Measurements from ENCODE around the gene TAB2. TPM values are rescaled to one million over a fixed set of nuclear protein-coding genes. Genes with fewer than 3 reads are reported as not detected.
A peak's percentile ranks its signal among the peaks of the same experiment; 100 is the strongest.
"Not testable (repeated sequence)": the region's sequence is repeated elsewhere in the genome, so short reads cannot be mapped to it uniquely, and the experiment has no call there.

TAB2 gene
- total RNA-seq, 1 donor from 2014 or later: 15.0 TPM

DNA sequence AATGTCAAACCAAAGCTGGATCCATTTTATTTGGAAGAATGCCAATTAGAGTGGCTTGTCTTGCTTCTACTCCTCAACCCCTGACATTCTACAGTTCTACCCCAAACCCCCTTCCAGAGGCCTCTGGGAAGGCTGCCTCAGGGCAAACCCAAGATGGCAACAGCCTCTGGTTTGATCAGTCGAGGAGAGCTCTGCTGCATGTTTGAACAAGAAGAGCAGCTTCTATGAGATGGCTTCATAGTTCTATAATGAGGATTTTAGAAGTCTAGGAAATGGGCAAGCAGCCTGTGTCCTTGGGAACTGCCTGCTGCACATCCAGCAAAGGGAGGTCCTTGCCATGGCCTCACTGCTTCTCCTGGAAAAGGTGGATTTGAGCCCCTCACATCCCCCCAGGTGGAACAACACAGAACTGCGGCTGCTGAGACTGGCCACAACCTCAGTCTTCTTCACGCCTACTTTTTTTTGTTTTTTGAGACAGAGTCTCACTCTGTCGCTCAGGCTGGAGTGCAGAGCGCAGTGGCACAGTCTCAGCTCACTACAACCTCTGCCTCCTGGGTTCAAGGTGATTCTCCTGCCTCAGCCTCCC is 129.4 kb downstream of the TAB2 start:
- DNase-seq: no peak

- DNase-seq: no peak
Observed at GRCh38 chr6:149448821-149449453, 131.4 kb downstream of the TAB2 start.

GRCh38 chr6:149449831-149450678 is 132.5 kb downstream of the TAB2 start:
- no peak for DNase-seq

GRCh38 chr6:149450679-149451375 is 133.3 kb downstream of the TAB2 start:
- DNase-seq: no peak

GRCh38 chr6:149451376-149452036 is 134.0 kb downstream of the TAB2 start:
- DNase-seq: no peak

DNA sequence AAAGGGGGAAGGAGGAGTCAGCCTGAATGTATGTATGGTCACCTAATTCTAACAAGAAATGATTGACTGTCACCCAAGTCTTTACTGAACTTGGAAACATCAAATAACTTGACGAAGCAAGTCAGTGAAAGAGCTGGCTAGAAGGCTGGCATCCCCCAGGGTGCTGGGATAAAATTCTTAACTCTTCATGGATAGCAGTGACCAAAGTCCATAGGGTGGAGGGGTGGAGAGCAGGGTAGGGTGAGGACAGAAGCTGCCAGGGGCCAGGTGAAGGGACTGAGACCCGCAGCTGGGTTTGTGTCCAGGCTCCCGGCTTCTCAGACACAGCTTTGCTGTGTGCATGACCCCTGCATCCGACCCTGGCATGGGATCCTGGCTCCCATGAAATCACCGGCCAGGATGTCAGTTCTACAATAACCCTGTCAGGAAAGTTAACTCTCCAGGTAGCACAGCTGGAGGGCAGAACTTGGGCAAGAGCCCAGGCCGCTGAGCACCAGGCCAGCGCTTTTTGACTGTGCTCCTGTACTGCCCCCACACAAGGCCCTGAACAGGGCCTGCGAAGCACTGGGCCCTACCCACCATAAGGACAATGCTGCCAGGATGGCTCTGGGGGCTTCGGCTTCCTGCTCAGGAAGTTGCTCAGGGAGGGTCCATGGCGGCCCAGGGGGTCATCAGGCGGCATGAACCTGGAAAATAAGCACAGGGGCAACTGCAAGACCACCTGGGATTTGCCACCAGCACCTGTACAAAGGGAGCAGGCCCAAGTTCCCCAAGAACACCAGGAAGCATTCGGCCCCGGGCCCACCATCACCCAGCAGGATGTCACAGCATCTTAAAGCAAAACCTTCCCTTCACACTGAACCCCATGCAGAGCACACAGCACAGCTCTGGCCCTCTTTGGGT is 134.8 kb downstream of the TAB2 start:
- DNase-seq: no peak

DNA sequence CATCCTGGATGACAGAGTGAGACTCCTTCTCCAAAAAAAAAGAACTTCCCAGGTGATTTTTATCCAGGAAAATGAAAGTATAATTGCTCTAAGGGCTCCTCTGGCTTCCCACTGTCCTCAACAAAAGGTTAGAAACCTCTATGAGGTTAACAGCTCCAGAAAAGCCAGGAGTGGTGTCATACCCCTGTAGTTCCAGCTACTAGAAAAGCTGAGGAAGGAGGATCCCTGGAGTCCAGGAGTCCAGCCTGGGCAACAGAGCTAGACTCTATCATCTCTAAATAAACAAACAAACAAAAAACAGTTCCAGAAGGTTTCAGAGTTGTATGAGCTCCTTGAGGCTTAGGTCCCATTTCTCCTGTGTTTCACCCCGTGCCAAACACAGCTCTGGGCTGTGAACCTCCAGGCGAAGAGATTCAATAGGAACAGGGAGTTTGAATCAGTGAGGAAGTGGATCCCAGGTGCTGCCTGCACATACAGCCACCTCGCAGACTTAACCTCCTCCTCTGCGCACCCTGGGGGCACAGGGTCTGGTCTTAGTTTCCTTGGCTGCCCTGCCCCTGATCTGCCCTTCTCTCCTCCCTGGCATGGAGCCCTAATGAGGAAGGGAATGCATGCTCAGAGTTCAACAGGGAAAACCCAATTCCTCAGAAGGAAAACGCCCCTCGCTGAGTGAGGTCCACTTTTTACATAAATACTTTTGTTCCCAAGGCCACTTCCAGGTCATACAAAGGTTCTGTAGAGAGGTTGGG is 136.3 kb downstream of the TAB2 start:
- no peak for DNase-seq

- DNase-seq: peak; percentile 60
Observed at GRCh38 chr6:149454346-149454848, 136.9 kb downstream of the TAB2 start.

- DNase-seq: no peak
Observed at GRCh38 chr6:149455031-149455732, 137.7 kb downstream of the TAB2 start.

DNA sequence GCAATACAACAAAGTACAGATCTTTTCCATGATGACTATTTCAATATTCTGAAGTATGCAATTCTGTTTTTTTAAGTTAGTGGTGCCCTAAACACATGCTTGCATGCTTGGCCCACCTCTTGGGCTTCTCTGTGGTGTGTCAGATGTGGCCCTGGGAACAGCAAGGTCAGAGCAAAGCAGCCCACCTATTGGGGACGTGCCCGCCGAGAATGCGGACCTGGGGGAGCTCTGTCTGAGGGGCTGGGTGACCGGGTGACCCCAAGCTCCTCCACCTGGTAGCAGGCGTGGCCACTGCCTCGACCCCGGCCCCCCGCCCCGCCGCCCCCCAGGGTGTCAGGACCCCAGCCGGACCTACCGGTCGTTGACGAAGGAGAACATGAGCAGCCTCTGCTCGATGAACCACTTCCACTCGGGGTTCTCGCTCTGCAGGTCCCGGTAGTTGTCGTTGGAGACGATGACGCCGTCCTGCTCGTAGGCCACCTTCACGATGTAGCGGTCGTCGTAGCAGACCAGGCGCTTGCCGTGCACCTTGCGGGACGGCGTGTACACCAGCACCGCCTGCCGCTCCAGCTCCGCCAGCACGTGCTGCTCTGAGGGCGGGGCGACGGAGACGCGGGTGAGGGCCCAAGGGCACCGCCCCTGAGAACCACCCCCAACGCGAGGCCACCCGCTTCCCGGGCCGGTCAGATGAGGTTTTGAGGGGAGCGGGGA is 139.0 kb downstream of the TAB2 start:
- no peak for DNase-seq

DNA sequence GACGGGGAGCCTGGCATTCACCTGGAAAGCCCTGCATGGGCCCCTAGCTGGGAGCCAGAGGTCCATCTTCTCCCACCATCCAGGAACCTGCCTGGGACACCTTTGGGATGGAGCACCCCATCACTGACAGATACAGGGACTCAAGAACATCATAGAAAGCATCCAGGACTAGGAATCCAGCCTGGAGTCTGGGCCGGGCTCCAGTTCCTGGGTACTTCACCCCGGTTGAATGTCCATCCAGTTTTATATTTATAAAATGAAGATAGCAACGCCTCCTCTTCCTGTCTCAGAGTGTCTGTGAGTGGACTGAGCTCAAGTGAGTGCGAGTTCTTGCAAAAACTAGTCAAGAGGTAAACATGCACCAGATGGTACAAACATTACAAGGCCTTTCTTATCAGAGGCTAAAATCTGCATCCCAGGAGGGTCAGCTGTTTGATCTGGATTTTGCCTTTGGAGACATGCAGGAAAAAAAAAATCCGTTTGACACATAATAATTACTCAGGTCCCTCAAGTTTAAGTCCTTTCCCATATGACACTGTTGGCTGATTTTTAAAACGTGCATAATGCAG is 139.9 kb downstream of the TAB2 start:
- no peak for DNase-seq

DNA sequence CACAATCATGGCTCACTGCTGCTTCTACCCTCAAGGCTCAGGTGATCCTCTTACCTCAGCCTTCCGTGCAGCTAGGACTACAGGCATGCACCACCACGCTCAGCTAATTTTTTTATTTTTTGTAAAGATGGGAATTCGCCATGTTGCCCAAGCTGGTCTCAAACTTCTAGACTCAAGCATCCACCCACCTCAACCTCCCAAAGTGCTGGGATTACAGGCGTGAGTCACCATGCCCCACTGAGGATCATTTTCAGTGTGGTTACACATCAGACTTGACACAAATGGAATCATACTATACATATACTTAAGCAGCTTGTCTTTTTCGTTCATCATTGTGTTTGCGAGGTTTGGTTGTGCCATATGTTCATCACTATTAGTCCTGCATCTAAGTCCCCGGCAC is 140.7 kb downstream of the TAB2 start:
- DNase-seq: no peak

DNA sequence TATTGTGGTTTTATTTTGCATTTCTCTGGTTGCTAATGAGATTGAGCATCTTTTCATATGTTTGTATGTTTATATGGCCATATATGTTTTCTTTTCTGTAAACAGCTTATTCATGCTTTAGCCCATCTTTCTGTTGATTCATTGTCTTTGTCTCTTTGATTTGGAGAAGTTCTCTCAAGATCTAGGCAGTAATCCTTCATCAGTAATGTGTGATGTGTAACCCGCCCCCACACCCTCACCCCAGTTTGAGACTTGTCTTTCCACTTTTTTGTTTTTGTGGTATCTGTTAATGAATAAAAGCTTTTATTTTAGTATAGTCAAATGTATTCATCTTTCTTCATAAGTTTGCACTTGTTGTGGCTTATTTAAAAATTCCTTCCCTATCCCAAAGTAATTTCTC is 141.3 kb downstream of the TAB2 start:
- DNase-seq: no peak

- no peak for DNase-seq
Observed at GRCh38 chr6:149459761-149460160, 142.2 kb downstream of the TAB2 start.

DNA sequence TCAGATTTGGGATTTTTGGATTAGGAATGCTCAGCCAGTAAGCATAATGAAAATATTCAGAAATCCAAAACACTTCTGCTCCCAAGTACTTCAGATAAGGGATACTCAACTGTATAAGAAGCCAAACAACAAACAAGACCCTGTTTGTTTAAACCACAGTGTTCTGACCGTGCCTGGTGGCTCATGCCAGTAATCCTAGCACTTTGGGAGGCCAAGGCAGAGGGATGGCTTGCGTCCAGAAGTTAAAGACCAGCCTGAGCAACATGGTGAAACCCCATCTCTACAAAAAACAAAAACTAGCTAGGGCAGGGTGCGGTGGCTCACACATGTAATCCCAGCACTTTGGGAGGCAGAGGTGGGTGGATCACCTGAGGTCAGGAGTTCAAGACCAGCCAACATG is 142.7 kb downstream of the TAB2 start:
- DNase-seq: not testable (repeated sequence)
